ENCODE results near the gene LAMA3. TPM values are rescaled to one million over a fixed set of nuclear protein-coding genes. Genes with fewer than 3 reads are reported as not detected.

Gene LAMA3
- total and polyA plus RNA-seq, 2 of the 13 experiments (the other 11 are each of a cell fraction or from before 2014, with no cell fraction given), result 0.45 to 2.2 TPM

- no peaks in the 10 kb centered on the region for H3K36me3 ChIP-seq (replicated peaks in 1 of 2; ENCODE audit: control insufficient read depth in 1 of 2, insufficient read depth in 2 of 2, low read length in 2 of 2)
- H3K27me3 ChIP-seq (ENCODE audit: control insufficient read depth in 1 of 2, insufficient read depth in 2 of 2, low read length in 2 of 2), result no peaks in the 10 kb centered on the region
- DNase-seq (ENCODE audit: low spot score), result no peak
- no peak overlapping the region for H3K4me2 ChIP-seq (ENCODE audit: low read depth, low read length)
- no TSS peak for BruUV-seq (replicated peaks)
- H3K9ac ChIP-seq (ENCODE audit: insufficient read depth, low read depth, low read length), result no peak overlapping the region
- no peaks in the 10 kb centered on the region for H3K79me2 ChIP-seq (ENCODE audit: insufficient read depth, low read length)
- no peaks in the 10 kb centered on the region for H3K4me1 ChIP-seq (ENCODE audit: insufficient read depth, low read length)
- no peak overlapping the region for H3K27ac ChIP-seq (ENCODE audit: extremely low read length, insufficient read depth, low read length)
- FAIRE-seq, result no peak
- H3K4me3 ChIP-seq (replicated peaks in 1 of 3; ENCODE audit: insufficient read depth in 1 of 3, low read depth in 2 of 3, low read length in 3 of 3), result no peak overlapping the region
- no peaks in the 10 kb centered on the region for H4K20me1 ChIP-seq (ENCODE audit: insufficient read depth, low read length)
- no peak for ATAC-seq
- no peak overlapping the region for H2AFZ ChIP-seq (ENCODE audit: low read length)
- H3K9me3 ChIP-seq (ENCODE audit: low read length), result no peaks in the 10 kb centered on the region
- ChIA-PET POLR2A (no interaction called here), CTCF (ENCODE audit: low intra/inter-chr PET ratio, low total read pairs) (no interaction called here)
- WGBS (ENCODE audit: low lambda C conversion rate), result 57% methylated on average over 21 of the region's 34 CpGs
- in situ Hi-C loops (cut with HindIII; ENCODE audit: extremely low pct_ligation_motif_present, low pct_unique_long_range_greater_than_20kb), result no loop called here
- intact Hi-C loops (cut with micrococcal nuclease; ENCODE audit: unreplicated experiment), result no loop called here
- TF ChIP-seq ZNF747 (CRISPR knock-in tag; IDR thresholded peaks at IDR 0.05; ENCODE audit: borderline replicate concordance) (no peak), RXRA (CRISPR knock-in tag; IDR thresholded peaks at IDR 0.05) (no peak), NFE2L2 (IDR thresholded peaks at IDR 0.05; ENCODE audit: low read length) (no peak), ZNF781 (CRISPR knock-in tag; IDR thresholded peaks at IDR 0.05; ENCODE audit: borderline replicate concordance, not compliant biosample characterization) (no peak), MNT (IDR thresholded peaks at IDR 0.05) (peak; percentile 83)
These were observed 67.6 kb downstream of the LAMA3 start for GRCh38 chr18:23756590-23757436.

GRCh38 chr18:23757437-23757733, 68.1 kb downstream of the LAMA3 start:
- BruUV-seq (replicated peaks), result no TSS peak
- no peak overlapping the region for H3K27ac ChIP-seq (ENCODE audit: extremely low read length, insufficient read depth, low read length)
- no peak overlapping the region for H3K4me3 ChIP-seq (replicated peaks in 1 of 3; ENCODE audit: insufficient read depth in 1 of 3, low read depth in 2 of 3, low read length in 3 of 3)
- 62% methylated on average over 8 of the region's 8 CpGs for WGBS (ENCODE audit: low lambda C conversion rate)
- no peaks in the 10 kb centered on the region for H3K9me3 ChIP-seq (ENCODE audit: low read length)
- no peaks in the 10 kb centered on the region for H3K79me2 ChIP-seq (ENCODE audit: insufficient read depth, low read length)
- no peaks in the 10 kb centered on the region for H3K27me3 ChIP-seq (ENCODE audit: control insufficient read depth in 1 of 2, insufficient read depth in 2 of 2, low read length in 2 of 2)
- ATAC-seq (no peak), FAIRE-seq (no peak), DNase-seq (ENCODE audit: low spot score) (no peak)
- no peaks in the 10 kb centered on the region for H3K36me3 ChIP-seq (replicated peaks in 1 of 2; ENCODE audit: control insufficient read depth in 1 of 2, insufficient read depth in 2 of 2, low read length in 2 of 2)
- no peak overlapping the region for H2AFZ ChIP-seq (ENCODE audit: low read length)
- in situ Hi-C loops (cut with HindIII; ENCODE audit: extremely low pct_ligation_motif_present, low pct_unique_long_range_greater_than_20kb), result no loop called here
- no peak overlapping the region for H3K4me2 ChIP-seq (ENCODE audit: low read depth, low read length)
- intact Hi-C loops (cut with micrococcal nuclease; ENCODE audit: unreplicated experiment), result no loop called here
- no peak overlapping the region for H3K9ac ChIP-seq (ENCODE audit: insufficient read depth, low read depth, low read length)
- no peaks in the 10 kb centered on the region for H4K20me1 ChIP-seq (ENCODE audit: insufficient read depth, low read length)
- POLR2A ChIA-PET, result no interaction called here
- H3K4me1 ChIP-seq (ENCODE audit: insufficient read depth, low read length), result no peaks in the 10 kb centered on the region
- CTCF ChIA-PET (ENCODE audit: low intra/inter-chr PET ratio, low total read pairs), result no interaction called here
- TF ChIP-seq ZNF121 (CRISPR knock-in tag; IDR thresholded peaks at IDR 0.05) (no peak), ZNF784 (CRISPR knock-in tag; IDR thresholded peaks at IDR 0.05; ENCODE audit: borderline replicate concordance) (no peak), NFKBIZ (CRISPR knock-in tag; IDR thresholded peaks at IDR 0.05) (no peak), TEAD3 (CRISPR knock-in tag; optimal IDR thresholded peaks at IDR 0.05; ENCODE audit: borderline replicate concordance) (no peak), ZNF460 (CRISPR knock-in tag; IDR thresholded peaks at IDR 0.05; ENCODE audit: borderline replicate concordance) (no peak), POLR2AphosphoS2 (IDR thresholded peaks at IDR 0.05; ENCODE audit: low read depth, low read length) (no peak), ZBTB20 (CRISPR knock-in tag; IDR thresholded peaks at IDR 0.05; ENCODE audit: borderline replicate concordance, low read depth) (no peak), NAIF1 (CRISPR knock-in tag; IDR thresholded peaks at IDR 0.05; ENCODE audit: borderline replicate concordance) (no peak), CENPT (CRISPR knock-in tag; IDR thresholded peaks at IDR 0.05; ENCODE audit: low read depth) (no peak), U2AF2 (IDR thresholded peaks at IDR 0.05; ENCODE audit: low read depth, low read length) (no peak), EED (CRISPR knock-in tag; IDR thresholded peaks at IDR 0.05) (no peak), ZNF746 (CRISPR knock-in tag; IDR thresholded peaks at IDR 0.05) (no peak)
